ENCODE measurements around the gene SLCO2B1.

DNA sequence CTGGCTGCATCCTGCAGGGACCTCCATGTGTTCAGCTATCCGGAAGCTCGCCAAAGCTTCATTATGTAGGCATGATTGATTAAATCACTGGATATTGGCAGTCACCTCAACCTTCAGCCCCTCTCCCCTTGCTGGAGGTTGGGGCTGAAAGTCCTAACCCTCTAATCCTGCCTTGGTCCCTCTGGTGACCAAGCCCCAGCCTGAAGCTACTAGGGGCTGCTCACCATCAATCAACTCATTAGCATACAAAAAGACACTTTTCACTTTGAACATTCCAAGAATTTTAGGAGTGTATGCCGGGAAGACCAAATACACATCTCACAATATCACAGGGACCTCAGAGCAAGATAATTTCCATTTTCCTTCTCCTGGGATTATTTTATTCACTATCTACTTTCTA, 50.9 kb downstream of the SLCO2B1 start:
- TF ChIP-seq, protein P1, sequence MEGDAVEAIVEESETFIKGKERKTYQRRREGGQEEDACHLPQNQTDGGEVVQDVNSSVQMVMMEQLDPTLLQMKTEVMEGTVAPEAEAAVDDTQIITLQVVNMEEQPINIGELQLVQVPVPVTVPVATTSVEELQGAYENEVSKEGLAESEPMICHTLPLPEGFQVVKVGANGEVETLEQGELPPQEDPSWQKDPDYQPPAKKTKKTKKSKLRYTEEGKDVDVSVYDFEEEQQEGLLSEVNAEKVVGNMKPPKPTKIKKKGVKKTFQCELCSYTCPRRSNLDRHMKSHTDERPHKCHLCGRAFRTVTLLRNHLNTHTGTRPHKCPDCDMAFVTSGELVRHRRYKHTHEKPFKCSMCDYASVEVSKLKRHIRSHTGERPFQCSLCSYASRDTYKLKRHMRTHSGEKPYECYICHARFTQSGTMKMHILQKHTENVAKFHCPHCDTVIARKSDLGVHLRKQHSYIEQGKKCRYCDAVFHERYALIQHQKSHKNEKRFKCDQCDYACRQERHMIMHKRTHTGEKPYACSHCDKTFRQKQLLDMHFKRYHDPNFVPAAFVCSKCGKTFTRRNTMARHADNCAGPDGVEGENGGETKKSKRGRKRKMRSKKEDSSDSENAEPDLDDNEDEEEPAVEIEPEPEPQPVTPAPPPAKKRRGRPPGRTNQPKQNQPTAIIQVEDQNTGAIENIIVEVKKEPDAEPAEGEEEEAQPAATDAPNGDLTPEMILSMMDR (IDR thresholded peaks at IDR 0.05; ENCODE audit: borderline replicate concordance, extremely low read depth, low read length, poor library complexity, severe bottlenecking) = no peak
- TF ChIP-seq EZH2 (IDR thresholded peaks at IDR 0.05; ENCODE audit: borderline replicate concordance, low read depth, low read length, severe bottlenecking) = no peak
